Measurements from ENCODE around the gene LRRC7. TPM values are rescaled to one million over a fixed set of nuclear protein-coding genes. Genes with fewer than 3 reads are reported as not detected.

LRRC7 gene
- total and polyA plus RNA-seq, 2 of the 13 experiments (the other 11 are each of a cell fraction or from before 2014, with no cell fraction given) = not detected

GRCh38 chr1:69943030-69943429, 375.3 kb downstream of the LRRC7 start:
- ATAC-seq (no peak), DNase-seq (ENCODE audit: low spot score) (no peak), FAIRE-seq (no peak)
- H3K36me3 ChIP-seq (replicated peaks in 1 of 2; ENCODE audit: control insufficient read depth in 1 of 2, insufficient read depth in 2 of 2, low read length in 2 of 2) = no peaks in the 10 kb centered on the region; a peak in 1 of 5 replicates
- no peaks in the 10 kb centered on the region for H3K79me2 ChIP-seq (ENCODE audit: insufficient read depth, low read length)
- CTCF ChIA-PET (ENCODE audit: low intra/inter-chr PET ratio, low total read pairs) = no interaction called here
- no peaks in the 10 kb centered on the region for H3K4me1 ChIP-seq (ENCODE audit: insufficient read depth, low read length)
- H3K27me3 ChIP-seq (ENCODE audit: control insufficient read depth in 1 of 2, insufficient read depth in 2 of 2, low read length in 2 of 2) = no peaks in the 10 kb centered on the region
- no peak overlapping the region for H3K27ac ChIP-seq (ENCODE audit: extremely low read length, insufficient read depth, low read length)
- intact Hi-C loops (cut with micrococcal nuclease; ENCODE audit: unreplicated experiment) (no loop called here), in situ Hi-C loops (cut with HindIII; ENCODE audit: extremely low pct_ligation_motif_present, low pct_unique_long_range_greater_than_20kb) (no loop called here)
- TF ChIP-seq ZNF235 (CRISPR knock-in tag; IDR thresholded peaks at IDR 0.05; ENCODE audit: borderline replicate concordance) (no peak), POGK (CRISPR knock-in tag; conservative IDR thresholded peaks at IDR 0.05) (no peak), ZNF326 (CRISPR knock-in tag; IDR thresholded peaks at IDR 0.05; ENCODE audit: borderline replicate concordance) (no peak), PCBP1 (IDR thresholded peaks at IDR 0.05; ENCODE audit: borderline replicate concordance, low read depth, low read length) (no peak), RARA (CRISPR knock-in tag; IDR thresholded peaks at IDR 0.05) (no peak)
- no peaks in the 10 kb centered on the region for H4K20me1 ChIP-seq (ENCODE audit: insufficient read depth, low read length)
- no peak overlapping the region for H3K4me2 ChIP-seq (ENCODE audit: low read depth, low read length)
- no peak overlapping the region for H3K4me3 ChIP-seq (replicated peaks in 1 of 3; ENCODE audit: insufficient read depth in 1 of 3, low read depth in 2 of 3, low read length in 3 of 3)
- POLR2A ChIA-PET = no interaction called here
- no TSS peak for BruUV-seq (replicated peaks)
- H3K9ac ChIP-seq (ENCODE audit: insufficient read depth, low read depth, low read length) = no peak overlapping the region
- WGBS (ENCODE audit: low lambda C conversion rate) = 3% methylated on average over 3 of the region's 3 CpGs
- no peak overlapping the region for H2AFZ ChIP-seq (ENCODE audit: low read length)
- 0 out of 2 replicates have a peak, but pooled peaks cover 4% of the 10 kb centered on the region for H3K9me3 ChIP-seq (ENCODE audit: low read length)

GRCh38 chr1:69946935-69947334, 379.2 kb downstream of the LRRC7 start:
- H4K20me1 ChIP-seq (ENCODE audit: insufficient read depth, low read length) = no peaks in the 10 kb centered on the region
- no peak overlapping the region for H3K27ac ChIP-seq (ENCODE audit: extremely low read length, insufficient read depth, low read length)
- WGBS (ENCODE audit: low lambda C conversion rate) = 0% methylated on average over 2 of the region's 2 CpGs
- intact Hi-C loops (cut with micrococcal nuclease; ENCODE audit: unreplicated experiment) (no loop called here), in situ Hi-C loops (cut with HindIII; ENCODE audit: extremely low pct_ligation_motif_present, low pct_unique_long_range_greater_than_20kb) (no loop called here)
- no peaks in the 10 kb centered on the region for H3K4me1 ChIP-seq (ENCODE audit: insufficient read depth, low read length)
- H3K36me3 ChIP-seq (replicated peaks in 1 of 2; ENCODE audit: control insufficient read depth in 1 of 2, insufficient read depth in 2 of 2, low read length in 2 of 2) = no peaks in the 10 kb centered on the region; a peak in 1 of 5 replicates
- no peaks in the 10 kb centered on the region for H3K79me2 ChIP-seq (ENCODE audit: insufficient read depth, low read length)
- ChIA-PET CTCF (ENCODE audit: low intra/inter-chr PET ratio, low total read pairs) (no interaction called here), POLR2A (no interaction called here)
- BruUV-seq (replicated peaks) = no TSS peak
- FAIRE-seq (no peak), ATAC-seq (no peak), DNase-seq (ENCODE audit: low spot score) (no peak)
- no peak overlapping the region for H3K9ac ChIP-seq (ENCODE audit: insufficient read depth, low read depth, low read length)
- no peak overlapping the region for H2AFZ ChIP-seq (ENCODE audit: low read length)
- no peak overlapping the region for H3K4me2 ChIP-seq (ENCODE audit: low read depth, low read length)
- H3K4me3 ChIP-seq (replicated peaks in 1 of 3; ENCODE audit: insufficient read depth in 1 of 3, low read depth in 2 of 3, low read length in 3 of 3) = no peak overlapping the region
- no peak for TF ChIP-seq ZNF12 (CRISPR knock-in tag; IDR thresholded peaks at IDR 0.05)
- TF ChIP-seq FIP1L1 (IDR thresholded peaks at IDR 0.05; ENCODE audit: borderline replicate concordance, insufficient read depth, low read depth, low read length) = no peak
- no peak for TF ChIP-seq SRF (IDR thresholded peaks at IDR 0.05; ENCODE audit: low read depth, low read length)
- TF ChIP-seq NFYC (CRISPR knock-in tag; IDR thresholded peaks at IDR 0.05) = no peak
- TF ChIP-seq XBP1 (CRISPR knock-in tag; IDR thresholded peaks at IDR 0.05) = no peak
- no peak for TF ChIP-seq ZBTB21 (CRISPR knock-in tag; IDR thresholded peaks at IDR 0.05)
- no peak for TF ChIP-seq PLRG1 (conservative IDR thresholded peaks at IDR 0.05)
- no peak for TF ChIP-seq ZNF703 (CRISPR knock-in tag; IDR thresholded peaks at IDR 0.05; ENCODE audit: borderline replicate concordance)
- no peak for TF ChIP-seq FOXK2 (IDR thresholded peaks at IDR 0.05)
- TF ChIP-seq SP4 (CRISPR knock-in tag; IDR thresholded peaks at IDR 0.05) = no peak
- TF ChIP-seq SOX6 (IDR thresholded peaks at IDR 0.05) = no peak
- no peak for TF ChIP-seq SOX6 (CRISPR knock-in tag; IDR thresholded peaks at IDR 0.05)
- no peak for TF ChIP-seq KDM6A (CRISPR knock-in tag; IDR thresholded peaks at IDR 0.05; ENCODE audit: low read depth)
- TF ChIP-seq SMAD1 (CRISPR knock-in tag; IDR thresholded peaks at IDR 0.05; ENCODE audit: borderline replicate concordance, low read depth) = no peak
- no peak for TF ChIP-seq CHD2 (IDR thresholded peaks at IDR 0.05; ENCODE audit: low read depth, low read length)
- 0 out of 2 replicates have a peak, but pooled peaks cover 4% of the 10 kb centered on the region for H3K9me3 ChIP-seq (ENCODE audit: low read length)
- H3K27me3 ChIP-seq (ENCODE audit: control insufficient read depth in 1 of 2, insufficient read depth in 2 of 2, low read length in 2 of 2) = no peaks in the 10 kb centered on the region

All from HepG2 (cell line).